ENCODE data around the gene PRKCE.

Gene PRKCE

GRCh38 chr2:46006473-46007025 is 355.1 kb downstream of the PRKCE start:
- Mint-ChIP-seq H3K27me3 (no peaks in the 10 kb centered on the region), H3K36me3 (no peaks in the 10 kb centered on the region), H3K4me1 (peaks cover 6% of the 10 kb centered on the region), H3K27ac (no peak overlapping the region), H3K9me3 (no peaks in the 10 kb centered on the region), H3K4me3 (no peak overlapping the region)
- CTCF ChIA-PET, result no interaction called here
- DNase-seq, result no peak

GRCh38 chr2:46007412-46007811 is 355.9 kb downstream of the PRKCE start:
- Mint-ChIP-seq H3K27ac (no peak overlapping the region), H3K4me3 (no peak overlapping the region), H3K27me3 (no peaks in the 10 kb centered on the region), H3K9me3 (no peaks in the 10 kb centered on the region), H3K4me1 (peaks cover 6% of the 10 kb centered on the region), H3K36me3 (no peaks in the 10 kb centered on the region)
- CTCF ChIA-PET, result interaction anchor here (2.1 kb wide), 1 partner anchor 55 kb away, joined by 7 read pairs; no protein-coding TSS in a partner anchor
- no peak for DNase-seq

DNA sequence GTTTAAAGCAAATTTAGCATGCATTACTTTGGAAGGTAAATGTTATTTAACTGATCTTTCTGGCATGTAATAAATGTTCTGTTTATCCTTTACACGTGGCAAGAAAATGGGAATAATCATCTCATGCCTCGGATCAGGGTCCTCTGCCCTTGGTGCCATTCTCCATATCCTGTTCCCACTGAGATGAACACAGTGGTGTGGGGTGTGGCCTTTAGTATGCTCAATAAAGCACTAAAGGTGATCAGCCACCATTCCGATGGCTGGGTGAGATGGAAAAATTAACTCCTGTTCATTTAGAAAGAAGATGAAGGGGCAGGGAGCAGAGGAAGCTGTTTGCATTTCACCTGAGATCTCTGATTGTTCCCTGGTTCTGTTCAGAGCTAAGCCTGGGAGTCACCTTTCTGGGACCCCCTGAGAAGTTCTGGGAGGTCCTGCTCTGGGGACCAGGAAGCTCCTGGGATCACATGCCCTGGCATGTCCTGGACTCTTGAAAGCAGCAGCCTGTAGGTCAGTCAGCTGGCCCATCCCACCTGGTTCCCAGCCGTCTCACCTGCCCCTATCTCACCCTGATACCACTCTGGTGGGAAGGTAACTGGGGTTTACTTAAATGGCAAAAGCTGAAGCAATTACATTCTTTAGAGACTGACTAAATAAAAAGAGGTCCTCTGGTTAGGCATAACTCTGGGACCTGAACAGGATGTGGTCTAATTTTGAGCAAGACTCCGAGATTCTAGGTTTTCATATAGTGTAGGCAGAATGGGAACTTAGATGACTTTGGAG is 356.8 kb downstream of the PRKCE start:
- Mint-ChIP-seq H3K36me3 (no peaks in the 10 kb centered on the region), H3K27me3 (no peaks in the 10 kb centered on the region), H3K27ac (no peak overlapping the region), H3K4me1 (peaks cover 6% of the 10 kb centered on the region), H3K9me3 (no peaks in the 10 kb centered on the region), H3K4me3 (no peak overlapping the region)
- CTCF ChIA-PET, result interaction anchor here (0.7 to 2.1 kb wide), 4 partner anchors 15 to 453 kb away, joined by 3 to 7 read pairs (median 4); no protein-coding TSS in a partner anchor
- DNase-seq, result no peak

GRCh38 chr2:46009315-46009714 is 357.8 kb downstream of the PRKCE start:
- H3K4me1 Mint-ChIP-seq, result peaks cover 6% of the 10 kb centered on the region
- no peak overlapping the region for H3K4me3 Mint-ChIP-seq
- H3K27ac Mint-ChIP-seq, result no peak overlapping the region
- no peaks in the 10 kb centered on the region for H3K27me3 Mint-ChIP-seq
- CTCF ChIA-PET, result interaction anchor here (0.7 to 2.1 kb wide), 2 partner anchors 54 to 430 kb away, joined by 3 to 7 read pairs; no protein-coding TSS in a partner anchor
- no peak for DNase-seq
- no peaks in the 10 kb centered on the region for H3K36me3 Mint-ChIP-seq
- H3K9me3 Mint-ChIP-seq, result no peaks in the 10 kb centered on the region

DNA sequence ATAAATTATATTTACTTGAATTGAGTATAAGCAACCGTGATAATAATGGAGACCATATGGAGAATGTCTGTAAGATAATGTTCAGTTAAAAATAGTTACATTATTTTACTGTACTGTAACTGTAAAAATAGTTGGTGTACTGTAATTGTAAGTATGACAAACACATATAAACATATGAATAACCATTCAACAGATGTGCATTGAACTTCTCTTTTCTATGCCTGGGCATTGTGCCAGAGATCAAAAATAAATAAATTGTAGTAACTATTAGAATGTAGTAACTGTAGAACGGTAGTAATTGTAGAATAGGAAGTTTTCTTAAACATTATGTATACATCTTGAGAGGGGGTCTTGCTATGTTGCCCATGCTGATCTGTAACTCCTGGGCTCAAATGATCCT is 358.3 kb downstream of the PRKCE start:
- no peak for DNase-seq
- Mint-ChIP-seq H3K27me3 (no peaks in the 10 kb centered on the region), H3K4me3 (no peak overlapping the region), H3K4me1 (peaks cover 6% of the 10 kb centered on the region), H3K36me3 (no peaks in the 10 kb centered on the region), H3K27ac (no peak overlapping the region), H3K9me3 (no peaks in the 10 kb centered on the region)
- CTCF ChIA-PET, result interaction anchor here (1.3 to 2.3 kb wide), 6 partner anchors 53 to 535 kb away, joined by 3 to 19 read pairs (median 10); no protein-coding TSS in a partner anchor

DNA sequence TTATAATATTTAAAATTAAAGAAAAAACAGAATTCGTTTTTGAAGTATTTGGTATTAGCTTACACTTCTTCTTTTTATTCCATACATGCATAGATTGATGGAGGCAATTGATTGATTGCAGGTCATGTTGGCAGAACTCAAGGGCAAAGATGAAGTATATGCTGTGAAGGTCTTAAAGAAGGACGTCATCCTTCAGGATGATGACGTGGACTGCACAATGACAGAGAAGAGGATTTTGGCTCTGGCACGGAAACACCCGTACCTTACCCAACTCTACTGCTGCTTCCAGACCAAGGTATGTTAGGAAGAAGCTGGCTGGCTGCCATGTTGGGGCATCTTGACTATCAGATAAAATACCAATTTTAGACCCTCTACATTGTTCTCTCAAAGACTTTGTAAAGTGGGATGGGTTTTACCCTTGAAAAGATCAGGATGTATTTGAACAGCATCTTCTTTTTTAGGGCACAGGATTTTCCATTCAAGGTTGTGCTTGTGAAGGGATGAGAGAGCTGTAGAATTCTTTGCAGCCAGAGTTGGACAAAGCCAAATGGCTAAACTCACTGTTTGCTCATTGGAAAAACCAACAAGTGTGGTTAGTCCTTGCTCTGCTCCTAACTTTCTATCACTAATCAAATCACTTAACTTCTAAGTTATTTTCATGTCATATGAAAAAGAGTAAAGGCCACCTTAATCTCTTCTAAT is 358.9 kb downstream of the PRKCE start:
- Mint-ChIP-seq H3K4me1 (peaks cover 6% of the 10 kb centered on the region), H3K36me3 (no peaks in the 10 kb centered on the region), H3K4me3 (no peak overlapping the region), H3K27ac (no peak overlapping the region), H3K9me3 (no peaks in the 10 kb centered on the region), H3K27me3 (no peaks in the 10 kb centered on the region)
- DNase-seq, result no peak
- CTCF ChIA-PET, result interaction anchor here (0.6 to 2.3 kb wide), 11 partner anchors 17 to 534 kb away, joined by 3 to 19 read pairs (median 4); no protein-coding TSS in a partner anchor

- Mint-ChIP-seq H3K4me1 (peaks cover 6% of the 10 kb centered on the region), H3K9me3 (no peaks in the 10 kb centered on the region), H3K27ac (no peak overlapping the region), H3K36me3 (no peaks in the 10 kb centered on the region), H3K4me3 (no peak overlapping the region), H3K27me3 (no peaks in the 10 kb centered on the region)
- DNase-seq, result no peak
- CTCF ChIA-PET, result interaction anchor here (0.6 to 2.3 kb wide), 14 partner anchors 17 to 534 kb away, joined by 3 to 19 read pairs (median 4); no protein-coding TSS in a partner anchor
Measured at GRCh38 chr2:46010925-46011490, 359.5 kb downstream of the PRKCE start.

- Mint-ChIP-seq H3K4me3 (no peak overlapping the region), H3K27ac (no peak overlapping the region), H3K36me3 (peaks cover 4% of the 10 kb centered on the region), H3K9me3 (no peaks in the 10 kb centered on the region), H3K4me1 (peaks cover 8% of the 10 kb centered on the region), H3K27me3 (no peaks in the 10 kb centered on the region)
- CTCF ChIA-PET, result interaction anchor here (0.7 to 1.8 kb wide), 7 partner anchors 20 to 637 kb away, joined by 3 to 12 read pairs (median 6); no protein-coding TSS in a partner anchor
- DNase-seq, result no peak
Measured at GRCh38 chr2:46012618-46013240, 361.3 kb downstream of the PRKCE start.

DNA sequence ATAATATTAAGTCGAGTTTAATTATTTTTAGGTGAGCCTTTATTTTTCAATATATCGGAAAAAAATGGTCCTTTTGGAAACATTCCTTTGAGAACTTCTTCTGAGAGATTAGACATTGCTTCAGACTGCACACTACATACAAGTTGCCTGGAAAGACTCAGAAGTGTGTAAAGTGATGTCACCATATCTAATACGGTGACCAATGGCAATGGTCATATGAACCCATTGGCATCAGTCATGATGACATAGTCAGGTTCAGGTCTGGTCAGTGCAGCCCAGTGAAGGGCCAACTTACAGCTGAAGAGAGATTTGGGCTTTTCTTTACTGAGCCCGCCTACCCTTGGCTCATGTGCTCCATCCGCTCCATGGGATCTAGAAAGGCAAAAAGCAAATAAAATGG is 362.3 kb downstream of the PRKCE start:
- H3K4me1 Mint-ChIP-seq, result peaks cover 12% of the 10 kb centered on the region
- H3K36me3 Mint-ChIP-seq, result peaks cover 4% of the 10 kb centered on the region
- CTCF ChIA-PET, result interaction anchor here (1.0 to 1.8 kb wide), 3 partner anchors 49 to 448 kb away, joined by 6 to 12 read pairs (median 9); no protein-coding TSS in a partner anchor
- no peaks in the 10 kb centered on the region for H3K9me3 Mint-ChIP-seq
- H3K27ac Mint-ChIP-seq, result no peak overlapping the region
- H3K4me3 Mint-ChIP-seq, result no peak overlapping the region
- no peak for DNase-seq
- H3K27me3 Mint-ChIP-seq, result no peaks in the 10 kb centered on the region

GRCh38 chr2:46014911-46015654 is 363.6 kb downstream of the PRKCE start:
- H3K4me1 Mint-ChIP-seq, result peaks cover 24% of the 10 kb centered on the region
- H3K27me3 Mint-ChIP-seq, result no peaks in the 10 kb centered on the region
- H3K9me3 Mint-ChIP-seq, result no peaks in the 10 kb centered on the region
- H3K36me3 Mint-ChIP-seq, result peaks cover 4% of the 10 kb centered on the region
- no peak overlapping the region for H3K4me3 Mint-ChIP-seq
- no peak for DNase-seq
- H3K27ac Mint-ChIP-seq, result no peak overlapping the region
- CTCF ChIA-PET, result interaction anchor here (0.8 kb wide), 1 partner anchor 348 kb away, joined by 5 read pairs; no protein-coding TSS in a partner anchor

- no peak for DNase-seq
- Mint-ChIP-seq H3K4me3 (no peak overlapping the region), H3K9me3 (no peaks in the 10 kb centered on the region), H3K27me3 (no peaks in the 10 kb centered on the region), H3K36me3 (peaks cover 7% of the 10 kb centered on the region), H3K27ac (no peak overlapping the region), H3K4me1 (peaks cover 30% of the 10 kb centered on the region)
- CTCF ChIA-PET, result interaction anchor here (0.8 to 1.6 kb wide), 4 partner anchors 14 to 446 kb away, joined by 3 to 5 read pairs (median 3); no protein-coding TSS in a partner anchor
Measured at GRCh38 chr2:46015671-46016070, 364.2 kb downstream of the PRKCE start.

GRCh38 chr2:46016091-46016490 is 364.6 kb downstream of the PRKCE start:
- CTCF ChIA-PET, result interaction anchor here (0.8 to 1.6 kb wide), 4 partner anchors 14 to 446 kb away, joined by 3 to 5 read pairs (median 3); no protein-coding TSS in a partner anchor
- no peak overlapping the region for H3K27ac Mint-ChIP-seq

More at GRCh38 chr2:46016091-46016490, 364.6 kb downstream of the PRKCE start:
- H3K36me3 Mint-ChIP-seq, result peaks cover 9% of the 10 kb centered on the region
- no peaks in the 10 kb centered on the region for H3K9me3 Mint-ChIP-seq
- peaks cover 30% of the 10 kb centered on the region for H3K4me1 Mint-ChIP-seq
- H3K4me3 Mint-ChIP-seq, result no peak overlapping the region
- no peak for DNase-seq
- no peaks in the 10 kb centered on the region for H3K27me3 Mint-ChIP-seq
